WTC11 (cell line): ENCODE measurements around the gene SLC2A1. TPM values are rescaled to one million over a fixed set of nuclear protein-coding genes. Genes with fewer than 3 reads are reported as not detected.
A peak's percentile ranks its signal among the peaks of the same experiment; 100 is the strongest.

ENCODE experiments used
- ATAC-seq: fragments of 200-7000 bp; cut with Tn5 transposase; 2 replicates; pipeline ENCODE4 v1.10.0; 2021; ENCODE audit warnings: mild to moderate bottlenecking, moderate library complexity
- CTCF ChIA-PET: fragments of 300-600 bp; sonication (Branson Sonifier 250); formaldehyde crosslinking; loops from one replicate; lab custom pipeline; 2021; ENCODE audit warnings: antibody characterized with exemption; lab: Charles Lee
- POLR2A ChIA-PET: fragments of 350-600 bp; sonication (Branson Sonifier 250); formaldehyde crosslinking; loops from one replicate; lab custom pipeline; 2021; ENCODE audit warnings: antibody characterized with exemption; lab: Charles Lee
- DNase-seq: peaks from one replicate; pipeline ENCODE4 v3.0.0; 2021; ENCODE audit warnings: low spot score
- H3K27ac Mint-ChIP-seq: 2 replicates; pipeline ENCODE4 v1.8.0; 2021; ENCODE audit warnings: mixed read lengths
- H3K27me3 Mint-ChIP-seq: 2 replicates; pipeline ENCODE4 v1.8.0; 2021; ENCODE audit warnings: low read depth, mild to moderate bottlenecking, moderate library complexity, mixed read lengths
- H3K36me3 Mint-ChIP-seq: 2 replicates; pipeline ENCODE4 v1.8.0; 2021; ENCODE audit warnings: mixed read lengths
- H3K4me1 Mint-ChIP-seq: 2 replicates; pipeline ENCODE4 v1.8.0; 2022; ENCODE audit warnings: mixed read lengths
- H3K4me3 Mint-ChIP-seq: 2 replicates; pipeline ENCODE4 v1.8.0; 2021; ENCODE audit warnings: mild to moderate bottlenecking, moderate library complexity, mixed read lengths
- H3K9me3 Mint-ChIP-seq: 2 replicates; pipeline ENCODE4 v1.8.0; 2021; ENCODE audit warnings: mixed read lengths
- AFF4 ChIP-seq: sonication (generic); formaldehyde crosslinking; IDR thresholded peaks from 2 replicates; pipeline ENCODE4 v1.8.1; 2023; ENCODE audit warnings: mild to moderate bottlenecking, missing genetic modification reagents, borderline replicate concordance
- ATF2 ChIP-seq: sonication (generic); formaldehyde crosslinking; IDR thresholded peaks from 2 replicates; pipeline ENCODE4 v1.8.1; 2022; ENCODE audit warnings: low read depth, missing genetic modification reagents, borderline replicate concordance
- E2F1 ChIP-seq: sonication (generic); formaldehyde crosslinking; IDR thresholded peaks from 2 replicates; pipeline ENCODE4 v1.8.0; 2022; ENCODE audit warnings: mild to moderate bottlenecking, missing genetic modification reagents
- ERG ChIP-seq: fragments of 250-450 bp; sonication (Bioruptor Pico); IDR thresholded peaks from 2 replicates; pipeline ENCODE4 v1.8.0; 2021; ENCODE audit warnings: mild to moderate bottlenecking
- ETV6 ChIP-seq: sonication (generic); formaldehyde crosslinking; IDR thresholded peaks from 2 replicates; pipeline ENCODE4 v1.8.1; 2022; ENCODE audit warnings: mild to moderate bottlenecking, missing genetic modification reagents
- FOXP4 ChIP-seq: sonication (generic); formaldehyde crosslinking; IDR thresholded peaks from 2 replicates; pipeline ENCODE4 v1.8.0; 2022; ENCODE audit warnings: mild to moderate bottlenecking, missing genetic modification reagents
- JUN ChIP-seq: sonication (generic); formaldehyde crosslinking; IDR thresholded peaks from 2 replicates; pipeline ENCODE4 v1.8.0; 2023; ENCODE audit warnings: mild to moderate bottlenecking, missing genetic modification reagents
- MLX ChIP-seq: sonication (generic); formaldehyde crosslinking; IDR thresholded peaks from 2 replicates; pipeline ENCODE4 v1.8.1; 2023; ENCODE audit warnings: mild to moderate bottlenecking, missing genetic modification reagents, moderate library complexity
- TCF7 ChIP-seq: sonication (generic); formaldehyde crosslinking; IDR thresholded peaks from 2 replicates; pipeline ENCODE4 v1.8.0; 2022; ENCODE audit warnings: mild to moderate bottlenecking, low read depth, missing genetic modification reagents, moderate library complexity
- ZNF281 ChIP-seq: sonication (generic); formaldehyde crosslinking; IDR thresholded peaks from 2 replicates; pipeline ENCODE4 v1.8.0; 2023; ENCODE audit warnings: mild to moderate bottlenecking, missing genetic modification reagents
- ZNF532 ChIP-seq: fragments of 250-450 bp; sonication (Bioruptor Pico); IDR thresholded peaks from 2 replicates; pipeline ENCODE4 v1.9.0; 2021; ENCODE audit warnings: mild to moderate bottlenecking, borderline replicate concordance
- total RNA-seq: library from RNA; stranded (reverse); gene quantifications from 3 replicates; pipeline ENCODE4 v1.2.3, GENCODE V29; 2021

SLC2A1 gene
- total RNA-seq, 1 experiment from 2014 or later: 215 TPM

- no peak for TF ChIP-seq ERG (CRISPR knock-in tag)
Observed at GRCh38 chr1:42927274-42927841, 31.3 kb downstream of the SLC2A1 start (continued).

GRCh38 chr1:42926879-42927242 lies 31.8 kb downstream of the SLC2A1 start:
- POLR2A ChIA-PET: no interaction called here
- TF ChIP-seq TCF7 (CRISPR knock-in tag): no peak
- Mint-ChIP-seq H3K4me1 (peaks cover 61% of the 10 kb centered on the region), H3K4me3 (no peak overlapping the region), H3K27me3 (no peaks in the 10 kb centered on the region), H3K9me3 (no peaks in the 10 kb centered on the region), H3K36me3 (peaks cover 55% of the 10 kb centered on the region), H3K27ac (peak overlapping the region; percentile 83)
- ATAC-seq: no peak
- CTCF ChIA-PET: interaction anchor here (1.0 to 1.8 kb wide), 2 partner anchors 23 to 147 kb away, joined by 3 to 8 read pairs; no protein-coding TSS in a partner anchor
- no peak for DNase-seq

- H3K4me1 Mint-ChIP-seq: peaks cover 57% of the 10 kb centered on the region
- DNase-seq (no peak), ATAC-seq (no peak)
- POLR2A ChIA-PET: interaction anchor here (0.6 kb wide), 1 partner anchor 21 kb away, joined by 4 read pairs; no protein-coding TSS in a partner anchor
- H3K4me3 Mint-ChIP-seq: no peak overlapping the region
- no peaks in the 10 kb centered on the region for H3K27me3 Mint-ChIP-seq
- H3K9me3 Mint-ChIP-seq: no peaks in the 10 kb centered on the region
- CTCF ChIA-PET: interaction anchor here (1.0 kb wide), 1 partner anchor 24 kb away, joined by 3 read pairs; no protein-coding TSS in a partner anchor
- H3K27ac Mint-ChIP-seq: peak overlapping the region; percentile 86
- H3K36me3 Mint-ChIP-seq: peaks cover 55% of the 10 kb centered on the region
- TF ChIP-seq ATF2 (CRISPR knock-in tag) (no peak), JUN (CRISPR knock-in tag) (no peak), E2F1 (no peak), MLX (no peak), FOXP4 (CRISPR knock-in tag) (no peak), TCF7 (CRISPR knock-in tag) (no peak), ZNF281 (no peak), ZNF532 (CRISPR knock-in tag) (no peak), ETV6 (no peak), AFF4 (CRISPR knock-in tag) (no peak)
Observed at GRCh38 chr1:42926235-42926878, 32.3 kb downstream of the SLC2A1 start.
